ENCODE results near the gene ZNF319. TPM values are rescaled to one million over a fixed set of nuclear protein-coding genes. Genes with fewer than 3 reads are reported as not detected.

The ZNF319 gene
- total RNA-seq, 5 donors from 2014 or later (not counting 1 experiment from before 2014, with no cell fraction given) = 14.9 to 25.4 (median 20.4) TPM

DNA sequence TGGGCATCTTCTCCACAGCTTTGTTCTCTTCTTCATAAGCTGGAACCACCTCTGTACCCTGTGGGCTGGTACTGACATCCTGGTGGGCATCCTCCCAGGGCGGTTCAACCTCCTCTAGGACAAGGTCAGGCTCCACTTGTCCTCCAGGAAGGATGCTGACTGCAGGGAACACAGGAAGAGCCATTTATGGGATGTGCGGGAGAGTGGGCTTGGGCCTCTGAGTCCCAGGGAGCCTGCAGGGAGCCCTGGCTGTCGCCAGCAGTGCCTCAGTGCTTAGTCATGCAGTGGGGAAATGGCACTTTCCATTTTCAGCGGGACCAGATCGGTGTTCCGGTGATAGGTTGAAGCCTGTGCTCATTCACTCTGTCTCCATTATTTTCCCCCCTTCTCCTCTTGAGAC lies 50.1 kb downstream of the ZNF319 start:
- H3K27me3 Mint-ChIP-seq = peaks cover 0 to 9% of the 10 kb centered on the region in 2 donors

DNA sequence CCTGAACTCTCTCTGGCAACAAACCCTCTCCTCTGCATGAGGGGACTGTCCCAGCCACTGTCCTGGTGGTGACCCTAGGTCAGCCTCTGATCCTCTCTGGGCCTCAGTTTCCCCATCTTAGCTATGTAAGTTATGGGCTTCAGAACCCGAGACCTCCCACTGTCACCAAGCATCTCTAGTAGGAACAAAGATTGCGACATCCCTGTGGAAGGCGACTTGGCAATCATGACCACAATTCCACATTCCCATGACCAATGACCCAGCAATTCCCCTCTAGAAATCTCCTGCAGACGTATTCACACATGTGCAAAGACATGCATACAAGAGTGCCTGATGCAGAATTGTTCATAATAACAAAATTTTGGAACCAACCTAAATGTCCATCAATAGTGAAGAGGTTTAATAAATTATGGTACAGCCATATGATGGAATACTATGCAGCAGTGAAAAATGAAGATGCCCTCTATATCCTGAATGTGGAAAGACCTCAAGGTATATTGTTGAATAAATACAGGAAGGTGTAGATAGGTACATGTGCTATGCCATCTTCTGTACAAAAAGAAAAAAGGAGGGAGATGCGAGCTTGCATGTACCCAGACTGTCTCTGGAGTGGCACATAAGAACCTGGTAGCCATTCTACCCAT lies 50.8 kb downstream of the ZNF319 start:
- DNase-seq (no peak), ATAC-seq (replicated peaks in 1 of 4) (no peak)
- Histone ChIP-seq H3K27ac (ENCODE audit: low read length) (no peak overlapping the region), H3K27me3 (replicated peaks in 1 of 2; ENCODE audit: control insufficient read depth in 2 of 2, extremely low read depth in 1 of 2, insufficient read depth in 2 of 2, low read length in 1 of 2) (peaks cover 0 to 11% of the 10 kb centered on the region in 2 experiments), H3K36me3 (ENCODE audit: control insufficient read depth in 2 of 2, extremely low read depth in 1 of 2, insufficient read depth in 1 of 2, low read length in 1 of 2) (no peaks in the 10 kb centered on the region), H3K9me3 (no peaks in the 10 kb centered on the region), H3K4me3 (ENCODE audit: control insufficient read depth in 1 of 2, extremely low read depth in 1 of 2, low read length in 1 of 2) (no peak overlapping the region), H3K4me1 (ENCODE audit: control insufficient read depth in 1 of 2, extremely low read depth in 1 of 2, insufficient read depth in 2 of 2, low read length in 2 of 2) (no peaks in the 10 kb centered on the region)
- Mint-ChIP-seq H3K4me3 (no peak overlapping the region), H3K27me3 (peaks cover 0 to 9% of the 10 kb centered on the region in 2 donors), H3K4me1 (no peaks in the 10 kb centered on the region), H3K36me3 (no peaks in the 10 kb centered on the region), H3K27ac (no peak overlapping the region), H3K9me3 (no peaks in the 10 kb centered on the region)
- ChIA-PET CTCF (no interaction called here), POLR2A (no interaction called here)
- WGBS (ENCODE audit: insufficient coverage) = 97% methylated on average over 3 of the region's 5 CpGs

More for the DNA sequence above, 50.1 kb downstream of the ZNF319 start:
- no peak for ATAC-seq (replicated peaks in 1 of 4)
- ChIA-PET CTCF (no interaction called here), POLR2A (no interaction called here)
- H3K4me3 Mint-ChIP-seq = no peak overlapping the region
- Histone ChIP-seq H3K4me1 (ENCODE audit: control insufficient read depth in 1 of 2, extremely low read depth in 1 of 2, insufficient read depth in 2 of 2, low read length in 2 of 2) (no peaks in the 10 kb centered on the region), H3K36me3 (ENCODE audit: control insufficient read depth in 2 of 2, extremely low read depth in 1 of 2, insufficient read depth in 1 of 2, low read length in 1 of 2) (no peaks in the 10 kb centered on the region), H3K27me3 (replicated peaks in 1 of 2; ENCODE audit: control insufficient read depth in 2 of 2, extremely low read depth in 1 of 2, insufficient read depth in 2 of 2, low read length in 1 of 2) (peaks cover 0 to 11% of the 10 kb centered on the region in 2 experiments), H3K9me3 (no peaks in the 10 kb centered on the region), H3K27ac (ENCODE audit: low read length) (no peak overlapping the region), H3K4me3 (ENCODE audit: control insufficient read depth in 1 of 2, extremely low read depth in 1 of 2, low read length in 1 of 2) (no peak overlapping the region)
- no peak for DNase-seq
- H3K27ac Mint-ChIP-seq = no peak overlapping the region
- no peaks in the 10 kb centered on the region for H3K36me3 Mint-ChIP-seq
- no peaks in the 10 kb centered on the region for H3K4me1 Mint-ChIP-seq
- H3K9me3 Mint-ChIP-seq = no peaks in the 10 kb centered on the region
- WGBS (ENCODE audit: insufficient coverage) = 6% methylated on average over 2 of the region's 6 CpGs

DNA sequence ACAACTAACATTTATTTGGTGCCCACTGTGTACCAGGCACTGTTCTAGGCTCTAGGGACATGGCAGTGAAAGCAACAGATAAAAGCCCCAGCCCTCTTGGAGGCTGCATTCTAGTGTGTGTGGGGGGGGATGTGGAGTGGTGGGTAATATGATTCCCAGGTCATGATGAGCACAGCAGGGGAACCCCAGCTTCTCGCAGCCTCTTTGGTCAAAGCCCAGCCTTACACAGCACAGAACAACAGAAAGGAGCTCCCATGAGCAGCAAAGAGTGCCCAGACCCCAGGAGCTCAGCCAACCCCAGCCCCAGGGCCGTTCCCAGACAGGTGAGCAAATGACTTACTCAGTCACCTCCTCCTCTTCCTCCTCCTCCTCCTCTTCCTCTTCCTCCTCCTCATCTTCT lies 51.5 kb downstream of the ZNF319 start:
- no peaks in the 10 kb centered on the region for H3K9me3 ChIP-seq
- WGBS (ENCODE audit: insufficient coverage) = 50% methylated on average over 1 of the region's 2 CpGs
- H3K36me3 Mint-ChIP-seq = no peaks in the 10 kb centered on the region
- no peak overlapping the region for H3K4me3 ChIP-seq (ENCODE audit: control insufficient read depth in 1 of 2, extremely low read depth in 1 of 2, low read length in 1 of 2)
- DNase-seq (no peak), ATAC-seq (replicated peaks in 1 of 4) (no peak)
- peaks cover 0 to 11% of the 10 kb centered on the region in 2 experiments for H3K27me3 ChIP-seq (replicated peaks in 1 of 2; ENCODE audit: control insufficient read depth in 2 of 2, extremely low read depth in 1 of 2, insufficient read depth in 2 of 2, low read length in 1 of 2)
- H3K27ac ChIP-seq (ENCODE audit: low read length) = no peak overlapping the region
- CTCF ChIA-PET = no interaction called here
- no peak overlapping the region for H3K4me3 Mint-ChIP-seq
- H3K27ac Mint-ChIP-seq = no peak overlapping the region
- peaks cover 0 to 9% of the 10 kb centered on the region in 2 donors for H3K27me3 Mint-ChIP-seq
- H3K4me1 ChIP-seq (ENCODE audit: control insufficient read depth in 1 of 2, extremely low read depth in 1 of 2, insufficient read depth in 2 of 2, low read length in 2 of 2) = no peaks in the 10 kb centered on the region
- no peaks in the 10 kb centered on the region for H3K36me3 ChIP-seq (ENCODE audit: control insufficient read depth in 2 of 2, extremely low read depth in 1 of 2, insufficient read depth in 1 of 2, low read length in 1 of 2)
- POLR2A ChIA-PET = no interaction called here
- no peaks in the 10 kb centered on the region for H3K9me3 Mint-ChIP-seq
- no peaks in the 10 kb centered on the region for H3K4me1 Mint-ChIP-seq

- H3K27me3 ChIP-seq (replicated peaks in 1 of 2; ENCODE audit: control insufficient read depth in 2 of 2, extremely low read depth in 1 of 2, insufficient read depth in 2 of 2, low read length in 1 of 2) = peaks cover 0 to 11% of the 10 kb centered on the region in 2 experiments
- Mint-ChIP-seq H3K27me3 (peaks cover 0 to 9% of the 10 kb centered on the region in 2 donors), H3K4me1 (no peaks in the 10 kb centered on the region), H3K27ac (no peak overlapping the region), H3K36me3 (no peaks in the 10 kb centered on the region), H3K4me3 (no peak overlapping the region), H3K9me3 (no peaks in the 10 kb centered on the region)
- H3K9me3 ChIP-seq = no peaks in the 10 kb centered on the region
- ATAC-seq (replicated peaks in 1 of 4) (no peak), DNase-seq (no peak)
- no peak overlapping the region for H3K4me3 ChIP-seq (ENCODE audit: control insufficient read depth in 1 of 2, extremely low read depth in 1 of 2, low read length in 1 of 2)
- no peaks in the 10 kb centered on the region for H3K4me1 ChIP-seq (ENCODE audit: control insufficient read depth in 1 of 2, extremely low read depth in 1 of 2, insufficient read depth in 2 of 2, low read length in 2 of 2)
- H3K36me3 ChIP-seq (ENCODE audit: control insufficient read depth in 2 of 2, extremely low read depth in 1 of 2, insufficient read depth in 1 of 2, low read length in 1 of 2) = no peaks in the 10 kb centered on the region
- WGBS (ENCODE audit: insufficient coverage) = 68% methylated on average over 3 of the region's 5 CpGs
- no peak overlapping the region for H3K27ac ChIP-seq (ENCODE audit: low read length)
- CTCF ChIA-PET = no interaction called here
- POLR2A ChIA-PET = no interaction called here
These were observed 52.4 kb downstream of the ZNF319 start for GRCh38 chr16:57948027-57948426.

- Mint-ChIP-seq H3K4me1 (no peaks in the 10 kb centered on the region), H3K36me3 (no peaks in the 10 kb centered on the region), H3K9me3 (no peaks in the 10 kb centered on the region), H3K4me3 (no peak overlapping the region), H3K27ac (no peak overlapping the region), H3K27me3 (peaks cover 0 to 9% of the 10 kb centered on the region in 2 donors)
- POLR2A ChIA-PET = no interaction called here
- Histone ChIP-seq H3K27ac (ENCODE audit: low read length) (no peak overlapping the region), H3K9me3 (no peaks in the 10 kb centered on the region), H3K27me3 (replicated peaks in 1 of 2; ENCODE audit: control insufficient read depth in 2 of 2, extremely low read depth in 1 of 2, insufficient read depth in 2 of 2, low read length in 1 of 2) (peaks cover 0 to 11% of the 10 kb centered on the region in 2 experiments), H3K4me3 (ENCODE audit: control insufficient read depth in 1 of 2, extremely low read depth in 1 of 2, low read length in 1 of 2) (no peak overlapping the region), H3K4me1 (ENCODE audit: control insufficient read depth in 1 of 2, extremely low read depth in 1 of 2, insufficient read depth in 2 of 2, low read length in 2 of 2) (no peaks in the 10 kb centered on the region), H3K36me3 (ENCODE audit: control insufficient read depth in 2 of 2, extremely low read depth in 1 of 2, insufficient read depth in 1 of 2, low read length in 1 of 2) (no peaks in the 10 kb centered on the region)
- ATAC-seq (replicated peaks in 1 of 4) (no peak), DNase-seq (no peak)
- WGBS (ENCODE audit: insufficient coverage) = 92% methylated on average over 2 of the region's 2 CpGs
- CTCF ChIA-PET = no interaction called here
These were observed 53.2 kb downstream of the ZNF319 start for GRCh38 chr16:57947261-57947660.

DNA sequence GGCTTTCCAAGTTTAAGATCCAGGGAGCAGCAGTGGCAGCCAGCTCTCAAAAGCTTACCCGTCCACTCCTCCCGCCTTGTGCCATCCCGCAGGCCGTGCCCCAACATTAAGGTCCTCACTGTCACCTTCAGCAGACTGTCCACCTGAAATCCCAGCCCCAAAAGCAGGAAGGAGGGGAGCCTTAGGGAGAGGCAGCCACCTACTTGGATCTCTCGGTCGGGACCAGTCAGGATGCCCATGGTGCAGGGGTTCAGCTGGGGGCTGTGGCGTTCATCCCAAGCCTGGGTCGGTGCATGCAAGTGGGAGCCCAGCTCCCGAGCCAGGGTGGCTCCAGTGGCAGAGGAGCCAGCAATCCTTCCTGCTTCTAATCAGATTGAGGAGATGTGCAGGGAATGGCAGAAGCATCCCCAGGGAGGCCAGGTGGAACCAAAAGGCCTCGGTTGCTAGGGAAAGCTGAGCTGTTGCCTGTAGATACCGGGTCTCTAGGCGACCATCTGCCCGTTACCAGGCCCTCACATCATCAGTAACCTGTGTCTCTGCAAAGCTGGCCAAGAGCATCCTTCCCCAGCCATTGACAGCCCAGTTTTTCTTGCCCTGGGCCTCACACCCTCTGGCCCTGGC lies 54.2 kb downstream of the ZNF319 start:
- Mint-ChIP-seq H3K36me3 (no peaks in the 10 kb centered on the region), H3K27me3 (peaks cover 0 to 5% of the 10 kb centered on the region in 2 donors)
- WGBS (ENCODE audit: insufficient coverage) = 79% methylated on average over 9 of the region's 13 CpGs

More for the DNA sequence above, 54.2 kb downstream of the ZNF319 start:
- Histone ChIP-seq H3K9me3 (no peaks in the 10 kb centered on the region), H3K27me3 (replicated peaks in 1 of 2; ENCODE audit: control insufficient read depth in 2 of 2, extremely low read depth in 1 of 2, insufficient read depth in 2 of 2, low read length in 1 of 2) (peaks cover 0 to 10% of the 10 kb centered on the region in 2 experiments), H3K36me3 (ENCODE audit: control insufficient read depth in 2 of 2, extremely low read depth in 1 of 2, insufficient read depth in 1 of 2, low read length in 1 of 2) (no peaks in the 10 kb centered on the region), H3K4me3 (ENCODE audit: control insufficient read depth in 1 of 2, extremely low read depth in 1 of 2, low read length in 1 of 2) (no peak overlapping the region), H3K27ac (ENCODE audit: low read length) (no peak overlapping the region), H3K4me1 (ENCODE audit: control insufficient read depth in 1 of 2, extremely low read depth in 1 of 2, insufficient read depth in 2 of 2, low read length in 2 of 2) (no peaks in the 10 kb centered on the region)
- no peak for DNase-seq
- H3K9me3 Mint-ChIP-seq = no peaks in the 10 kb centered on the region
- H3K4me3 Mint-ChIP-seq = no peak overlapping the region
- no peak for ATAC-seq (replicated peaks in 1 of 4)
- H3K27ac Mint-ChIP-seq = no peak overlapping the region
- no peaks in the 10 kb centered on the region for H3K4me1 Mint-ChIP-seq
- ChIA-PET POLR2A (no interaction called here), CTCF (no interaction called here)

Data from T-cell (primary cell).